RWPE1 (cell line): Measurements from ENCODE around the gene LIPC.

Source experiments
- CTCF ChIA-PET: fragments of 350-600 bp; sonication (Branson Sonifier 250); formaldehyde crosslinking; extraction: SDS; loops from one replicate; lab custom pipeline; 2021; lab: Yijun Ruan, JAX
- POLR2A ChIA-PET: fragments of 400-600 bp; formaldehyde crosslinking; extraction: SDS; loops from one replicate; lab custom pipeline; 2020; ENCODE audit warnings: antibody characterized with exemption; ENCODE audit not compliant: low non-redundant PET; lab: Yijun Ruan, JAX
- DNase-seq: peaks from one replicate; pipeline ENCODE4 v3.0.0; 2012; ENCODE audit warnings: low spot score
- H3K27ac ChIP-seq: fragments of 450-650 bp; 2 replicates; pipeline ENCODE4 v1.5.1; 2017
- CTCF ChIP-seq: fragments of 450-650 bp; conservative IDR thresholded peaks from 2 replicates; pipeline ENCODE4 v1.5.1; 2017; ENCODE audit warnings: low read depth, mild to moderate bottlenecking

Gene LIPC

GRCh38 chr15:58448906-58449305, 17.1 kb downstream of the LIPC start:
- TF ChIP-seq CTCF: no peak
- no peak overlapping the region for H3K27ac ChIP-seq
- CTCF ChIA-PET: no interaction called here
- POLR2A ChIA-PET: no interaction called here
- DNase-seq: no peak

- ChIA-PET CTCF (no interaction called here), POLR2A (no interaction called here)
- no peak overlapping the region for H3K27ac ChIP-seq
- no peak for TF ChIP-seq CTCF
- no peak for DNase-seq
Measured at GRCh38 chr15:58451826-58452225, 20.0 kb downstream of the LIPC start.

GRCh38 chr15:58452775-58453174, 21.0 kb downstream of the LIPC start:
- no peak for TF ChIP-seq CTCF
- no peak for DNase-seq
- ChIA-PET POLR2A (no interaction called here), CTCF (no interaction called here)
- H3K27ac ChIP-seq: no peak overlapping the region

GRCh38 chr15:58453931-58454793, 22.4 kb downstream of the LIPC start:
- CTCF ChIA-PET: no interaction called here
- POLR2A ChIA-PET: no interaction called here
- no peak for DNase-seq
- no peak overlapping the region for H3K27ac ChIP-seq
- no peak for TF ChIP-seq CTCF

- no peak for DNase-seq
- H3K27ac ChIP-seq: no peak overlapping the region
- TF ChIP-seq CTCF: no peak
- CTCF ChIA-PET: no interaction called here
- POLR2A ChIA-PET: no interaction called here
Measured at GRCh38 chr15:58454950-58455401, 23.2 kb downstream of the LIPC start.

- peak; percentile 59 for DNase-seq
- CTCF ChIA-PET: interaction anchor here (0.7 kb wide), 1 partner anchor 235 kb away, joined by 3 read pairs; no protein-coding TSS in a partner anchor
- POLR2A ChIA-PET: no interaction called here
- peak overlapping the region; percentile 7; the same call in 1 of the 2 replicates for H3K27ac ChIP-seq
- TF ChIP-seq CTCF: no peak
Measured at GRCh38 chr15:58457466-58457965, 25.7 kb downstream of the LIPC start.
